Ovary (tissue), 9 donors: ENCODE measurements around the gene DNAJA4. TPM values are rescaled to one million over a fixed set of nuclear protein-coding genes. Genes with fewer than 3 reads are reported as not detected.

Experiments
- DNase-seq, 5 donors: peaks; one replicate each; pipeline ENCODE4 v3.0.0-alpha.2; 2019 to 2020
- H3K27ac ChIP-seq, 2 donors: fragments of 200-600 bp; one replicate each; pipeline versions ENCODE4 v1.5.1 to v1.8.0; 2019 to 2022
- H3K27me3 ChIP-seq: fragments of 200-600 bp; one replicate; pipeline ENCODE4 v1.8.0; 2022
- H3K36me3 ChIP-seq: fragments of 200-600 bp; sonication (generic); one replicate; pipeline ENCODE4 v1.5.1; 2019
- H3K4me1 ChIP-seq: one replicate; pipeline ENCODE4 v1.8.1; 2013; ENCODE audit warnings: mild to moderate bottlenecking, moderate library complexity; ENCODE audit not compliant: insufficient read depth
- H3K4me3 ChIP-seq: fragments of 200-600 bp; sonication (generic); one replicate; pipeline ENCODE4 v1.5.1; 2017
- H3K9me3 ChIP-seq, 2 donors: fragments of 200-600 bp in 1 of 2; sonication (generic) in 1 of 2; one replicate each; pipeline versions ENCODE4 v1.5.1 to v1.8.1; 2013 to 2019; ENCODE audit warnings: mild to moderate bottlenecking in 1 of 2, moderate library complexity in 1 of 2
- CTCF ChIP-seq, 3 donors: fragments of 450-650 bp in 2 of 3; fragments of 200-600 bp in 1 of 3; IDR thresholded peaks; one replicate each; pipeline versions ENCODE4 v1.5.1 to v1.8.0; 2016 to 2022; ENCODE audit warnings: antibody characterized with exemption in 3 of 3, mild to moderate bottlenecking in 1 of 3
- EP300 ChIP-seq: sonication (generic); formaldehyde crosslinking; IDR thresholded peaks from one replicate; pipeline ENCODE4 v1.6.1; 2017; ENCODE audit warnings: antibody characterized with exemption
- POLR2A ChIP-seq: fragments of 450-650 bp; IDR thresholded peaks from one replicate; pipeline ENCODE4 v1.6.1; 2017; ENCODE audit warnings: antibody characterized with exemption, mild to moderate bottlenecking, moderate library complexity
- WGBS, 3 donors: extraction: QIAGEN DNeasy Blood & Tissue Kit in 1 of 3; methylation state at CpG; one replicate each; pipeline versions ENCODE4 v1.1.5 to v1.1.7; 2013 to 2017; 5-methylcytosine and 5-hydroxymethylcytosine counted together
- intact Hi-C, 4 donors: fragments of 100-400 bp; cut with DNase I; formaldehyde crosslinking; loops; one replicate each; pipeline versions ENCODE4 v1.11.0 to v1.15.1; 2022 to 2023
- polyA plus RNA-seq, 2 donors: library from polyadenylated mRNA; stranded (reverse); fragments of 200-250 nt in 1 of 2; fragments of 350-450 nt in 1 of 2; fragmentation: Illumina TruSeq in 1 of 2; extraction: RNeasy Lipid Tissue Mini Kit (QIAGEN cat#74804) in 1 of 2; gene quantifications; one replicate each; pipeline ENCODE4 v1.2.3, GENCODE V29; 2013 to 2014
- total RNA-seq, 7 donors: library from RNA; depleted of rRNA in 2 of 7; stranded (reverse); fragments of >200 nt in 2 of 7; fragmentation: NEBNext Ultra II Directional in 3 of 7; extraction: Animal tissue kit (Norgen Biotek cat#: 25700) in 3 of 7; gene quantifications; one replicate each; pipeline versions ENCODE4 v1.1.0 to v1.2.4, GENCODE V29; 2016 to 2023
- donor health status: DM: no; HTN: no; CAD: no; lungs with moderate emphysema.
- donor health status: DM: no; HTN: no; CAD: no.
- donor health status: Bipolar disorder and iron deficiency.
- donor health status: DM: yes; HTN: yes; CAD: no.
- donor health status: DM: no; HTN: no; CAD: no.
- donor health status: DM: yes; HTN: yes; CAD: no.

The DNAJA4 gene
- total and polyA plus RNA-seq, 9 donors: 4.9 to 23.7 (median 12.2) TPM

GRCh38 chr15:78260489-78260888 is 3.9 kb upstream of the DNAJA4 start:
- Histone ChIP-seq H3K4me3 (no peak overlapping the region), H3K9me3 (no peaks in the 10 kb centered on the region), H3K4me1 (peaks cover 5% of the 10 kb centered on the region), H3K27me3 (no peaks in the 10 kb centered on the region), H3K27ac (no peak overlapping the region), H3K36me3 (no peaks in the 10 kb centered on the region)
- no peak for TF ChIP-seq CTCF (IDR thresholded peaks at IDR 0.05)
- TF ChIP-seq EP300: no peak
- TF ChIP-seq POLR2A: no peak
- intact Hi-C loops: no loop called here
- no peak for DNase-seq
- WGBS, 3 donors: 40 to 49% (median 44%) methylated on average over 2 of the region's 2 CpGs

- intact Hi-C loops: no loop called here
- no peak overlapping the region for H3K27ac ChIP-seq
Measured at GRCh38 chr15:78261062-78261461, 3.3 kb upstream of the DNAJA4 start.

GRCh38 chr15:78263351-78263781 is 996 bp upstream of the DNAJA4 start:
- Histone ChIP-seq H3K27ac (no peak overlapping the region), H3K27me3 (no peaks in the 10 kb centered on the region), H3K4me1 (peaks cover 6% of the 10 kb centered on the region), H3K9me3 (no peaks in the 10 kb centered on the region), H3K4me3 (no peak overlapping the region), H3K36me3 (no peaks in the 10 kb centered on the region)
- intact Hi-C loops: no loop called here
- WGBS, 3 donors: 86 to 97% (median 90%) methylated on average over 7 of the region's 7 CpGs
- no peak for TF ChIP-seq CTCF (IDR thresholded peaks at IDR 0.05)
- TF ChIP-seq EP300: no peak
- TF ChIP-seq POLR2A: no peak
- no peak for DNase-seq

More at GRCh38 chr15:78261062-78261461, 3.3 kb upstream of the DNAJA4 start:
- Histone ChIP-seq H3K9me3 (no peaks in the 10 kb centered on the region), H3K4me1 (peaks cover 6% of the 10 kb centered on the region), H3K36me3 (no peaks in the 10 kb centered on the region), H3K4me3 (no peak overlapping the region), H3K27me3 (no peaks in the 10 kb centered on the region)
- WGBS, 3 donors: 74 to 84% (median 79%) methylated on average over 3 of the region's 3 CpGs
- no peak for DNase-seq
- TF ChIP-seq EP300 (no peak), CTCF (IDR thresholded peaks at IDR 0.05) (no peak), POLR2A (no peak)

- intact Hi-C loops: no loop called here
- H3K4me3 ChIP-seq: peak overlapping the region; percentile 57
- no peak for TF ChIP-seq CTCF (IDR thresholded peaks at IDR 0.05)
- no peak for TF ChIP-seq POLR2A
- TF ChIP-seq EP300: no peak
Measured at GRCh38 chr15:78263907-78264303, 457 bp upstream of the DNAJA4 start.

More at GRCh38 chr15:78263907-78264303, 457 bp upstream of the DNAJA4 start:
- 62 to 95% (median 69%) methylated on average over 10 to 23 of the region's 23 CpGs for WGBS, 3 donors
- Histone ChIP-seq H3K4me1 (peaks cover 6% of the 10 kb centered on the region), H3K36me3 (no peaks in the 10 kb centered on the region), H3K27me3 (no peaks in the 10 kb centered on the region), H3K9me3 (no peaks in the 10 kb centered on the region), H3K27ac (peak overlapping the region in 1 of 2 donors; percentile 43)
- no peak for DNase-seq
